GM12865 (cell line): Measurements from ENCODE around the gene TOX2.
A peak's percentile ranks its signal among the peaks of the same experiment; 100 is the strongest.

ENCODE experiments used
- DNase-seq: peaks from one replicate; pipeline ENCODE4 v3.0.0; 2010; ENCODE audit warnings: low read depth
- H3K4me3 ChIP-seq: 2 replicates; pipeline ENCODE4 v1.5.1; 2011; ENCODE audit warnings: mild to moderate bottlenecking, low read depth, low read length, control low read depth
- TF ChIP-seq, protein P1 (sequence below): IDR thresholded peaks from 2 replicates; pipeline ENCODE4 v1.5.1; 2011; ENCODE audit warnings: low read length, control low read depth, low read depth, inconsistent platforms; ENCODE audit not compliant: insufficient read depth; ENCODE audit errors: missing control alignments

Gene TOX2

DNA sequence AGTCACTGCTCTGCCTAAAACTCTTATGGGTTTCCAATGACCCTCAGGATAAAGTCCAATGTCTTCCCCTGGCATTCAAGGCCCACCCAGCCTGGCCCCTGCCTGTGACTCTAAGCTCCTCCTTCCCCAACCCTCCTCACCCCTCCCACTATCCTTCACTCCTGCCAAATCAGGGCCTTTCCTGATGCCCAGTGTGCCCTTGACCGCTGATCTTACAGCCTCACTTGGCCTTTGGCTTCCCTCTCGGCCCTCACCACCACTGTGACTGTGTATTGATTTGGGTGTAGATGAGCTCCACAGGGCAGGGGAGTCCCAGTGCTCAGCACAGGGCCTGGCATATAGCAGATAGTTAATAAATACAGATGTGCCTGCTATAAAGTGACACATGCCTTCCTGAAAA is 115.7 kb downstream of the TOX2 start:
- DNase-seq, result no peak
- TF ChIP-seq, protein P1, sequence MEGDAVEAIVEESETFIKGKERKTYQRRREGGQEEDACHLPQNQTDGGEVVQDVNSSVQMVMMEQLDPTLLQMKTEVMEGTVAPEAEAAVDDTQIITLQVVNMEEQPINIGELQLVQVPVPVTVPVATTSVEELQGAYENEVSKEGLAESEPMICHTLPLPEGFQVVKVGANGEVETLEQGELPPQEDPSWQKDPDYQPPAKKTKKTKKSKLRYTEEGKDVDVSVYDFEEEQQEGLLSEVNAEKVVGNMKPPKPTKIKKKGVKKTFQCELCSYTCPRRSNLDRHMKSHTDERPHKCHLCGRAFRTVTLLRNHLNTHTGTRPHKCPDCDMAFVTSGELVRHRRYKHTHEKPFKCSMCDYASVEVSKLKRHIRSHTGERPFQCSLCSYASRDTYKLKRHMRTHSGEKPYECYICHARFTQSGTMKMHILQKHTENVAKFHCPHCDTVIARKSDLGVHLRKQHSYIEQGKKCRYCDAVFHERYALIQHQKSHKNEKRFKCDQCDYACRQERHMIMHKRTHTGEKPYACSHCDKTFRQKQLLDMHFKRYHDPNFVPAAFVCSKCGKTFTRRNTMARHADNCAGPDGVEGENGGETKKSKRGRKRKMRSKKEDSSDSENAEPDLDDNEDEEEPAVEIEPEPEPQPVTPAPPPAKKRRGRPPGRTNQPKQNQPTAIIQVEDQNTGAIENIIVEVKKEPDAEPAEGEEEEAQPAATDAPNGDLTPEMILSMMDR, result no peak
- H3K4me3 ChIP-seq, result no peak overlapping the region

DNA sequence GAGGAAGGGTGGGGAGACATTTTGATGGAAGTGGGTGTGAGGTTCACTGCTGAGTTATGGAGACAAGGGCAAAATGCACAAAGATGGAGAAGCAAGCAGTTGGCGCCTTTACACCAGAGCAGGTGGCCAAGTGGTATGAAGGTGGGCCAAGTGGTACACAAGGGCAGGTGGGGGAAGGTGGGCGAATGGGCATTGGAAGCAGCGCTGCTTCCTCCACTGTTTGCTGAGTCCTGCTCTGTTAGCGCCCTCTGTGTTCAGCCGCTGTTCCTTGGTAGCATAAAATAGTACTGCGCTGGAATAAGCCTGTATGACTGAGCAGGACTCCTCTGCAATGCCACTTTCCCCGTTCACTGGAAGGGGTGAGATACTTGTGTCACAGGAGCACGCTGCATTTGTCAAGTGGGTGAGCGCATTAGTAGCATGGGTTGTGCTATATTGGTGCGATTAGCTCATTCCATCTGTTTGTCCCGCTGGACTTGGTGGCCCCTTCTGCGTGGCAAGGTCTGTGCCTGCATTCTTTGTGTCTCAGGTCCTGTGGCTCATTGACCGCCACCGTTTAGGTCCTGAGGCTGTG is 116.4 kb downstream of the TOX2 start:
- TF ChIP-seq, protein P1, result no peak
- DNase-seq, result no peak
- H3K4me3 ChIP-seq, result no peak overlapping the region

DNA sequence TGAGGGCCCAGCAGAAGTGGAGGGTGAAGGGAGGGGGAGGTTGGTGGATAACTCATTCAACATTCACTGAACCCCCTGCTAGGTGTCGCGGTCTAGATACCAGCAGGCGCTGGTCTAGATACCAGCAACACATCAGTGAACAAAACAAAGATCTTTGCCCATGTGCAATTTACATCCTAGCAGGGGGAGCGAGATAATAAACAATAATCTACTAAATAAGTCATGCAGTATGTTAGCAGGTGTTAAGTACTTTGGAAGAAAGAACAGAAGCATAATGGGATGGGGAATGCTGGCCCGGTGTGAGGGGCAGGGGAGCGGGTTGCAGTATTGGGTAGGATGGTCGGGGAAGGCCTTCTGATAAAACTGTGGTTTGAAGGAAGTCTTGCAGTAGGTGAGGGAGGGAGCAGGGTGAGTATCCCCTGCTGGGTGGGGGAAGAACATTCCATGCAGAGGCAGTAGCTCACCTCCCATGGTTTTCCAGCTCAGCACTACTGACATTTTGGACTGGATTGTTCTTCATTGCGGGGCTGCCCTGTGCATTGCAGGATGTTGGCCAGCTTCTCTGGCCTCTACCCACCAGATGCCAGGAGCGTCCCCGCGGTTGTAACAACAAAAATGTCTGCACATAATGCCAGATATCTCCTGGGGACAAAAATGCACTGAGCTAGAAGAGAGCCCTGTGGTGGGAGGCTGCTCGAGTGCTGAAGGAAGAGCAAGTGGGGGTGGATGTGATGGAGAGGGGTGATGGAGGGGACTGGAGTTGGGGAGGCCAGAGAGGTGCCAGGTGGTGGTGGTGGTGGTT is 117.3 kb downstream of the TOX2 start:
- TF ChIP-seq, protein P1, result no peak
- no peak for DNase-seq

DNA sequence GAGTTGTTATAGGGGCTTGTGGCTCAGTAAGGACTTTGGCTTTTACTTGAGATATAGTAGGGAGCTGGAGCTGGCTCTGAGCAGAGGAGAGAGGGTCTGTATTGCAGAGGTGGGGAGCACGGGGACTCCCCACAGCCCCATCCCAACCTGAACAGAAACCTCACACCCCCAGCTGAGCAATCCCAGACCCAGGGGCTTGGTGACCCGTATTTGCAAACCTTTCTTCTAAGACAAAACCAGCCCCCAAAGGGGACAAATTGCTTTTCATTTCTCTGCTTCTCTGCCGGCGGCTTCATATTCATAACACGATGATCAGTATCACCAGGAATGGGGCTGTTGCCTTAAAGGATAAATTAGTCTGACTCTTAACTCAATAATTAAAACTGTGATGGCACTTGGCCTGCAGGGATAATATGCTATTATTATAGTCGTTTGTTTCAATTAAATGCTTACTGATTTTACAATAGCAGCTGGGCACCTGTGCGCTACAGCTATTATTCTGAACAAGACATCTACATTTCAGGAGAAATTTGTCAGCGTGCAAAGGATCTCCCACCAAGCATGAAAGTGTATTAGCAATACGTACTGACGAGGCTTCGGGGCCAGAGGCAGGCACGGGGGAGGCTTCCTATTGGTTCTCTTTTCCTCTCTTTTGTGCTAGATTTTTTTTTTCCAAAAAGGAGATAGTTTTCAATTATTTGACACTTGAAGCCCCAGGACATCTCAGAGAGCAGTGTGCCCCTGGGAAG is 118.1 kb downstream of the TOX2 start:
- TF ChIP-seq, protein P1, result no peak

More for the DNA sequence above, 117.3 kb downstream of the TOX2 start:
- no peak overlapping the region for H3K4me3 ChIP-seq

DNA sequence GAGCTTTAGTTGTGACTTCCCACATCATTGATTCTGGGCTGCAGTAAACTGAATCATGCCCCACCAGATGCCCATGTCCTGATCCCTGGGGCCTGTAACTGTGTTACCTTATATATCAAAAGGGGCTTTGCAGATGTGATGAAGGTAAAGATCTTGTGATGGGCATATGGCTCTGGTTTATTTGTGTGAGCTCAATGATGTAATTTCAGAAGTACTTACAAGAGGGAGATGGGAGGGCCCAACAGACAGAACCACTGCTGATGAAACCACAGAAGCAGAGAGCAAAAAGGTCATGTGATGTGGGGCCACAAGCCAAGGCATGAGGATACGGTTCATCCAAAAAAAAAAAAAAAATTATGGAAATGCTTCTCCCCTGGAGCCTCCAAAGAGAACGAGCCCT is 118.7 kb downstream of the TOX2 start:
- TF ChIP-seq, protein P1, result no peak
- peak; percentile 28 for DNase-seq
- H3K4me3 ChIP-seq, result no peak overlapping the region

More for the DNA sequence above, 118.1 kb downstream of the TOX2 start:
- H3K4me3 ChIP-seq, result no peak overlapping the region
- DNase-seq, result no peak

DNA sequence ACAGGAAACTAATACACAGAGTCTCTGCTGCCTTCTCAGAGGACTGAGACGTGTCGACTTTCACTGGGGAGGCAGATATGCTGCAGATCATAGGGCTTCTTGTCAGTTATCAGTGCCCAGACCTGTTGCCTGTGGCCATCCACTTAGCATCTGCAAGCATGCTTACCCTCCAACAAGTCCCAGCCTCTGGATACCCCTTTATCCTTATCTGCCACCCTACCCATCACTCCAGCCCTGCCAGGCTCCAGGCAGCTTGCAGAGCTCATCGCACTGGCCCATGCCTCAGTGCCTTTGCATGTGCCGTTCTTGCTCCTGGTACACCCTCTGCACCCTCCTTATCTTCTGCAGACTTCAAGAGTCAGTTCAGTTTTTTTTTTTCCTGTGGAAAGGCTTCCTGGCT is 119.2 kb downstream of the TOX2 start:
- no peak overlapping the region for H3K4me3 ChIP-seq
- TF ChIP-seq, protein P1, result no peak
- DNase-seq, result no peak
